Measurements from ENCODE around the gene KRTAP9-2. TPM values are rescaled to one million over a fixed set of nuclear protein-coding genes. Genes with fewer than 3 reads are reported as not detected.
"Not testable (repeated sequence)": the region's sequence is repeated elsewhere in the genome, so short reads cannot be mapped to it uniquely, and the experiment has no call there.

KRTAP9-2 gene
- total RNA-seq, 2 donors from 2014 or later: not detected

DNA sequence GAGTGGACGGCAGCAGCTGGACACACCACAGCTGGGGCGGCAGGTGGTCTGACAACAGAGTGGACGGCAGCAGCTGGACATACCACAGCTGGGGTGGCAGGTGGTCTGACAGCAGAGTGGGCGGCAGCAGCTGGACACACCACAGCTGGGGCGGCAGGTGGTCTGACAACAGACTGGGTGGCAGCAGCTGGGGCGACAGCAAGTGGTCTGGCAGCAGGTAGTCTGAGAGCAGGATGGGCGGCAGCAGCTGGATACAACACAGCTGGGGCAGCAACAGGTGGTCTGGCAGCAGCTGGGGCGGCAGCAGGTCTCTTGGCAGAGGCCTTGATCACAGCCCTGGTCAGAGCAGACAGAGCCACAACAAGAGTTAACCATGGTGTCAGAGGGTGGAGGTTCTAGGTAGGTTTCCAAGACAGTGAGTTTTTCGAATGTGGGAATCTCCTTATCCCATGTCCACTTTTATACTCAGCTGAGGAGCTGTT lies 41.9 kb upstream of the KRTAP9-2 start, which contains the start of gene KRTAP4-1:
KRTAP4-1 (minus strand) TSS at position 432 of the 482 bp plus-strand sequence; CDS start at position 375, 57 bp downstream.
- TF ChIP-seq POLR2A (IDR thresholded peaks at IDR 0.05): no peak
- TF ChIP-seq, protein P1, sequence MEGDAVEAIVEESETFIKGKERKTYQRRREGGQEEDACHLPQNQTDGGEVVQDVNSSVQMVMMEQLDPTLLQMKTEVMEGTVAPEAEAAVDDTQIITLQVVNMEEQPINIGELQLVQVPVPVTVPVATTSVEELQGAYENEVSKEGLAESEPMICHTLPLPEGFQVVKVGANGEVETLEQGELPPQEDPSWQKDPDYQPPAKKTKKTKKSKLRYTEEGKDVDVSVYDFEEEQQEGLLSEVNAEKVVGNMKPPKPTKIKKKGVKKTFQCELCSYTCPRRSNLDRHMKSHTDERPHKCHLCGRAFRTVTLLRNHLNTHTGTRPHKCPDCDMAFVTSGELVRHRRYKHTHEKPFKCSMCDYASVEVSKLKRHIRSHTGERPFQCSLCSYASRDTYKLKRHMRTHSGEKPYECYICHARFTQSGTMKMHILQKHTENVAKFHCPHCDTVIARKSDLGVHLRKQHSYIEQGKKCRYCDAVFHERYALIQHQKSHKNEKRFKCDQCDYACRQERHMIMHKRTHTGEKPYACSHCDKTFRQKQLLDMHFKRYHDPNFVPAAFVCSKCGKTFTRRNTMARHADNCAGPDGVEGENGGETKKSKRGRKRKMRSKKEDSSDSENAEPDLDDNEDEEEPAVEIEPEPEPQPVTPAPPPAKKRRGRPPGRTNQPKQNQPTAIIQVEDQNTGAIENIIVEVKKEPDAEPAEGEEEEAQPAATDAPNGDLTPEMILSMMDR (IDR thresholded peaks at IDR 0.05): no peak
- intact Hi-C loops (cut with DNase I): no loop called here
- Histone ChIP-seq H3K27me3 (no peaks in the 10 kb centered on the region), H3K27ac (no peak within 1 kb of the TSS), H3K4me1 (no peaks in the 10 kb centered on the region), H3K4me3 (no peak within 1 kb of the TSS), H3K36me3 (replicated peaks in 1 of 2; ENCODE audit: insufficient read depth in 1 of 2, low read depth in 2 of 2) (no peaks in the 10 kb centered on the region), H3K9me3 (no peaks in the 10 kb centered on the region)
- no peak for DNase-seq
- no peak for ATAC-seq
- WGBS, 2 donors: 37 to 56% methylated on average over 9 of the region's 9 CpGs

DNA sequence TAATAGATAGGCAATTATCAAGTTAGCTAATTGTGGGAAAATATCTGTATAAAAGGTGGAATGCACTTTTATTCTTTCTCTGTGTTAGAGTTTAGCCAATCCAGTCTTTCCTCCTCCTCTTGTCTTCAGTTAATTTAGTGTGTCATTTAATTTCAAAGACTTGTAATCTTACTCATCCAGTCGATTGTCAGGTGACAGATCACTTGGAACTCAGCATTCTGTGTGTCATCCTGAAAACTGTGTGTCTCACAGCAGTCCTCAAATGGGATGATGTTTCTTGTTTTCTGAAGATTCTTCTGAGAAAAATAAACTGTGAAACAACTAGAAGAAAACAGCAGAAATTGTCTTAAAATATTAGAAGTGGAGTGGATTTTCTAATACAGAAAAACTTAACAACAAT lies 41.4 kb upstream of the KRTAP9-2 start:
- TF ChIP-seq, protein P1 (IDR thresholded peaks at IDR 0.05): no peak
- no peak for TF ChIP-seq POLR2A (IDR thresholded peaks at IDR 0.05)
- Histone ChIP-seq H3K36me3 (replicated peaks in 1 of 2; ENCODE audit: insufficient read depth in 1 of 2, low read depth in 2 of 2) (no peaks in the 10 kb centered on the region), H3K9me3 (no peaks in the 10 kb centered on the region), H3K27me3 (no peaks in the 10 kb centered on the region), H3K27ac (no peak overlapping the region), H3K4me1 (no peaks in the 10 kb centered on the region), H3K4me3 (no peak overlapping the region)
- WGBS, 2 donors: 9 to 38% methylated on average over 1 of the region's 1 CpG
- ATAC-seq (no peak), DNase-seq (no peak)
- intact Hi-C loops (cut with DNase I): no loop called here

DNA sequence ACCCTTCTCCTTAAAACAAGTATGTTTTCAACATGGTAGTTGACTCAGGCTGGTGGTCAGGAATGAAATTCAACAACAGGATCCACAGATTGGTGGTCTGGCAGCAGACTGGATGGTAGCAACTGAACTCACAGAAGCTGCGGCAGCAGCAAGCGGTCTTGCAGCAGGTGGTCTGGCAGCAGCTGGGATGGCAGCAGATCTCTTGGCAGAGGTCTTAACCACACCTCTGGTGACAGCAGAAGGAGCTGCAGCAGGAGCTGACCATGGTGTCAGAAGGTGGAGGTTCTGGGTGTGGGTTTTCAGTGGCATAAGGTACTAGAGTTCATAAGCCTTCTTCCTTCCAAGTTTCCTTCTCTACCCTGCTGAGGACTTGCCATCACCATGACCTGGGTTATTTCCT lies 39.6 kb upstream of the KRTAP9-2 start:
- ATAC-seq (no peak), DNase-seq (no peak)
- H3K4me3 ChIP-seq: no peak overlapping the region
- H3K36me3 ChIP-seq (replicated peaks in 1 of 2; ENCODE audit: insufficient read depth in 1 of 2, low read depth in 2 of 2): no peaks in the 10 kb centered on the region
- no peaks in the 10 kb centered on the region for H3K4me1 ChIP-seq
- intact Hi-C loops (cut with DNase I): no loop called here
- no peak overlapping the region for H3K27ac ChIP-seq
- no peaks in the 10 kb centered on the region for H3K27me3 ChIP-seq
- H3K9me3 ChIP-seq: no peaks in the 10 kb centered on the region
- TF ChIP-seq, protein P1 (IDR thresholded peaks at IDR 0.05): no peak
- no peak for TF ChIP-seq POLR2A (IDR thresholded peaks at IDR 0.05)
- 80 to 89% methylated on average over 2 of the region's 2 CpGs for WGBS, 2 donors

DNA sequence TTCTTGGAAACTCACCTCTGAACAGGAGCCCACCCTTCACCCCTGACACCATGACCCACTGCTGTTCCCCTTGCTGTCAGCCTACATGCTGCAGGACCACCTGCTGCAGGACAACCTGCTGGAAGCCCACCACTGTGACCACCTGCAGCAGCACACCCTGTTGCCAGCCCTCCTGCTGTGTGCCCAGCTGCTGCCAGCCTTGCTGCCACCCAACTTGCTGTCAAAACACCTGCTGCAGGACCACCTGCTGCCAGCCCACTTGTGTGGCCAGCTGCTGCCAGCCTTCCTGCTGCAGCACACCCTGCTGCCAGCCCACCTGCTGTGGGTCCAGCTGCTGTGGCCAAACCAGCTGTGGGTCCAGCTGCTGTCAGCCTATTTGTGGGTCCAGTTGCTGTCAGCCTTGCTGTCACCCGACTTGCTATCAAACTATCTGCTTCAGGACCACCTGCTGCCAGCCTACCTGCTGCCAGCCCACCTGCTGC lies 36.6 kb upstream of the KRTAP9-2 start, which contains the start of gene KRTAP9-1:
KRTAP9-1 (plus strand) TSS at position 51 of the 482 bp plus-strand sequence; CDS start at position 51, 0 bp downstream.
- ATAC-seq; DNase-seq; intact Hi-C loops (cut with DNase I); H3K27ac ChIP-seq; H3K4me3 ChIP-seq; H3K9me3 ChIP-seq; H3K27me3 ChIP-seq; H3K36me3 ChIP-seq (replicated peaks in 1 of 2; ENCODE audit: insufficient read depth in 1 of 2, low read depth in 2 of 2); H3K4me1 ChIP-seq: not testable (repeated sequence)
- WGBS, 2 donors: 67% methylated on average over 1 of the region's 1 CpG; no CpG with 5 or more reads in 1 of the 2 donors

DNA sequence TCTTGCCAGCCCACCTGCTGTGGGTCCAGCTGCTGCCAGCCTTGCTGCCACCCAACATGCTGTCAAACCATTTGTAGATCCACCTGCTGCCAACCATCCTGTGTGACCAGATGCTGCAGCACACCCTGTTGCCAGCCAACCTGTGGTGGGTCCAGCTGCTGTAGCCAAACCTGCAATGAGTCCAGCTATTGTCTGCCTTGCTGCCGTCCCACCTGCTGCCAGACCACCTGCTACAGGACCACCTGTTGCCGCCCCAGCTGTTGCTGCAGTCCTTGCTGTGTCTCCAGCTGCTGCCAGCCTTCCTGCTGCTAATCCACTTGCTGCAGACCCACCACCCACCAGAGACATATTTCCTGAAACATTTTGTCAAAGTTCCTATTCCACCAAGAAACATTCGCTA lies 36.1 kb upstream of the KRTAP9-2 start:
- intact Hi-C loops (cut with DNase I): no loop called here
- TF ChIP-seq, protein P1 (IDR thresholded peaks at IDR 0.05): no peak
- ATAC-seq: no peak
- no peak overlapping the region for H3K27ac ChIP-seq
- no peaks in the 10 kb centered on the region for H3K4me1 ChIP-seq
- no peaks in the 10 kb centered on the region for H3K27me3 ChIP-seq
- H3K9me3 ChIP-seq: no peaks in the 10 kb centered on the region
- 63 to 86% methylated on average over 3 of the region's 3 CpGs for WGBS, 2 donors
- no peaks in the 10 kb centered on the region for H3K36me3 ChIP-seq (replicated peaks in 1 of 2; ENCODE audit: insufficient read depth in 1 of 2, low read depth in 2 of 2)
- DNase-seq: no peak
- no peak overlapping the region for H3K4me3 ChIP-seq

Measured in body of pancreas (tissue), 4 donors.